Trophoblast cell (in vitro differentiated cells and primary cell): ENCODE measurements around the gene NEU1.
"Not testable (repeated sequence)": the region's sequence is repeated elsewhere in the genome, so short reads cannot be mapped to it uniquely, and the experiment has no call there.

Source experiments
- DNase-seq, 2 donors: peaks; one replicate each; pipeline ENCODE4 v3.0.0-alpha.2; 2016
- H2AFZ ChIP-seq: 2 replicates; pipeline ENCODE4 v1.6.1; 2013; ENCODE audit warnings: low read length, moderate library complexity, mild to moderate bottlenecking; ENCODE audit not compliant: insufficient read depth, poor library complexity
- H2AK5ac ChIP-seq: 2 replicates; pipeline ENCODE4 v1.6.1; 2013; ENCODE audit warnings: mild to moderate bottlenecking, low read length
- H2BK120ac ChIP-seq: 2 replicates; pipeline ENCODE4 v1.6.1; 2013; ENCODE audit warnings: low read length, mild to moderate bottlenecking, moderate library complexity; ENCODE audit not compliant: insufficient read depth, poor library complexity
- H2BK12ac ChIP-seq: 2 replicates; pipeline ENCODE4 v1.6.1; 2013; ENCODE audit warnings: mild to moderate bottlenecking, low read length, moderate library complexity
- H2BK5ac ChIP-seq: 2 replicates; pipeline ENCODE4 v1.6.1; 2013; ENCODE audit warnings: low read length, low read depth, moderate library complexity, mild to moderate bottlenecking; ENCODE audit not compliant: poor library complexity
- H3K14ac ChIP-seq: 2 replicates; pipeline ENCODE4 v1.6.1; 2013; ENCODE audit warnings: mild to moderate bottlenecking, low read length
- H3K18ac ChIP-seq: 2 replicates; pipeline ENCODE4 v1.6.1; 2013; ENCODE audit warnings: mild to moderate bottlenecking, low read length
- H3K23ac ChIP-seq: 2 replicates; pipeline ENCODE4 v1.6.1; 2013; ENCODE audit warnings: low read length
- H3K27ac ChIP-seq: 2 replicates; pipeline ENCODE4 v1.5.1; 2013; ENCODE audit warnings: low read depth, mild to moderate bottlenecking, inconsistent platforms, low read length, moderate library complexity
- H3K27me3 ChIP-seq: 2 replicates; pipeline ENCODE4 v1.6.1; 2013; ENCODE audit warnings: inconsistent platforms, mild to moderate bottlenecking, low read length, moderate library complexity; ENCODE audit not compliant: insufficient read depth
- H3K36me3 ChIP-seq, 2 experiments: 1 replicate in 1 of 2; 2 replicates in 1 of 2; pipeline ENCODE4 v1.6.1; 2013; ENCODE audit warnings: low read length in 2 of 2, mild to moderate bottlenecking in 2 of 2, moderate library complexity in 1 of 2; ENCODE audit not compliant: insufficient read depth in 2 of 2, control insufficient read depth in 1 of 2
- H3K4ac ChIP-seq: 2 replicates; pipeline ENCODE4 v1.6.1; 2013; ENCODE audit warnings: low read depth, mild to moderate bottlenecking, low read length, moderate library complexity
- H3K4me1 ChIP-seq, 2 experiments: 1 replicate in 1 of 2; 2 replicates in 1 of 2; pipeline ENCODE4 v1.6.1; 2013; ENCODE audit warnings: low read length in 2 of 2, mild to moderate bottlenecking in 2 of 2, moderate library complexity in 1 of 2; ENCODE audit not compliant: insufficient read depth in 2 of 2, control insufficient read depth in 1 of 2
- H3K4me2 ChIP-seq: 2 replicates; pipeline ENCODE4 v1.6.1; 2013; ENCODE audit warnings: inconsistent platforms, mild to moderate bottlenecking, low read length, moderate library complexity
- H3K4me3 ChIP-seq: 2 replicates; pipeline ENCODE4 v1.5.1; 2013; ENCODE audit warnings: mild to moderate bottlenecking, low read depth, low read length, inconsistent platforms
- H3K79me1 ChIP-seq: one replicate; pipeline ENCODE4 v1.6.1; 2013; ENCODE audit warnings: low read length
- H3K79me2 ChIP-seq: 2 replicates; pipeline ENCODE4 v1.6.1; 2013; ENCODE audit warnings: low read length, mild to moderate bottlenecking; ENCODE audit not compliant: control insufficient read depth, insufficient read depth, poor library complexity
- H3K9ac ChIP-seq: 2 replicates; pipeline ENCODE4 v1.6.1; 2013; ENCODE audit warnings: mild to moderate bottlenecking, low read length
- H3K9me3 ChIP-seq: 2 replicates; pipeline ENCODE4 v1.6.1; 2013; ENCODE audit warnings: low read depth, mild to moderate bottlenecking, control low read depth, inconsistent platforms, low read length; ENCODE audit not compliant: insufficient read depth
- H4K12ac ChIP-seq: 2 replicates; pipeline ENCODE4 v1.6.1; 2013; ENCODE audit warnings: low read depth, mild to moderate bottlenecking, low read length, moderate library complexity
- H4K8ac ChIP-seq: 2 replicates; pipeline ENCODE4 v1.6.1; 2013; ENCODE audit warnings: low read depth, mild to moderate bottlenecking, low read length, moderate library complexity
- H4K91ac ChIP-seq: one replicate; pipeline ENCODE4 v1.6.1; 2013; ENCODE audit warnings: low read depth, mild to moderate bottlenecking, low read length, moderate library complexity
- WGBS: extraction: QIAGEN DNeasy Blood & Tissue Kit; methylation state at CpG from one replicate; pipeline ENCODE4 v1.1.7; 2013; ENCODE audit warnings: missing lambda C conversion rate; ENCODE audit not compliant: insufficient read length, insufficient coverage; ENCODE audit errors: extremely low coverage; 5-methylcytosine and 5-hydroxymethylcytosine counted together

The NEU1 gene

DNA sequence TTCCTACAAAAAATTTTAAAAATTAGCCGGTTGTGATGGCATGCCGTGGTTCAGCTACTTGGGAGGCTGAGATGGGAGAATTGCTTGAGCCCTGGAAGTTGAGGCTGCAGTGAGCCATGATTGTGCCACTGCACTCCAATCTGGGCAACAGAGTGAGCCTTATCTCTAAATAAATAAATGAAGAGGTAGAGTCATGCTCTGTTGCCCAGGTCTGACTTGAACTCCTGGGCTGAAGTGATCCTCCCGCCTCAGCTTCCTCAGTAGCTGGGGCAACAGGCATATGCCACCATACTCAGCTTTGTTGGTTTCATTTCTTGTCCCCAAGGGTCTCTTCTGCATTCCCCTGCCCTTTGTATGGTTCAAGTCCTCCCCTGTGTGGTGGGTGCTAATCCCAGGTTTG, 18.1 kb downstream of the NEU1 start:
- no peak overlapping the region for H3K4ac ChIP-seq
- H3K9me3 ChIP-seq: no peaks in the 10 kb centered on the region
- peaks cover 0 to 2% of the 10 kb centered on the region in 2 experiments for H3K4me1 ChIP-seq
- no peaks in the 10 kb centered on the region for H3K79me1 ChIP-seq
- H4K91ac ChIP-seq: no peak overlapping the region
- H3K23ac ChIP-seq: no peak overlapping the region
- no CpG with 5 or more reads among the region's 3 CpGs for WGBS
- H3K27ac ChIP-seq: no peak overlapping the region
- no peak overlapping the region for H3K14ac ChIP-seq
- no peak overlapping the region for H4K12ac ChIP-seq
- H3K27me3 ChIP-seq: no peaks in the 10 kb centered on the region
- no peak overlapping the region for H3K4me3 ChIP-seq
- no peak overlapping the region for H3K9ac ChIP-seq
- no peak overlapping the region for H4K8ac ChIP-seq
- H2BK5ac ChIP-seq: no peak overlapping the region
- H3K4me2 ChIP-seq: no peak overlapping the region
- no peak overlapping the region for H2BK12ac ChIP-seq
- peaks cover 19 to 21% of the 10 kb centered on the region in 2 experiments for H3K36me3 ChIP-seq
- H2AK5ac ChIP-seq: no peak overlapping the region
- H3K79me2 ChIP-seq: no peaks in the 10 kb centered on the region
- H3K18ac ChIP-seq: no peak overlapping the region
- DNase-seq: no peak
- no peak overlapping the region for H2AFZ ChIP-seq
- H2BK120ac ChIP-seq: no peak overlapping the region

DNA sequence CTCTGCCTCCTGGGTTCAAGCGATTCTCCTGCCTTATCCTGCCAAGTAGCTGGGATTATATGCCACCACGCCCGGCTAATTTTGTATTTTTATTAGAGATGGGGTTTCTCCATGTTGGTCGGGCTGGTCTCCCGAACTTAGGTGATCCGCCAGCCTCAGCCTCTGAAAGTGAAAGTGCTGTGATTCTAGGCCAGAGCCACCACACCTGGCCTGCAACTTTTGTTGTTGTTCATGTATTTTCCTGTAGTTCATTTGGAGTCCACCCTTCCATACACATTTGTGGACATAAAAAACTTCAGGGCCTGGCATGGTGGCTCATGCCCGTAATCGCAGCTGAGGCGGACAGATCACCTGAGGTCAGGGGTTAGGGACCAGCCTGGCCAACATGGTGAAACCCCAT, 20.6 kb downstream of the NEU1 start:
- Histone ChIP-seq H4K91ac (no peak overlapping the region), H2BK120ac (no peak overlapping the region), H2BK12ac (no peak overlapping the region), H3K4ac (no peak overlapping the region), H3K36me3 (peaks cover 36 to 45% of the 10 kb centered on the region in 2 experiments), H3K4me1 (peaks cover 7 to 9% of the 10 kb centered on the region in 2 experiments), H3K9me3 (no peaks in the 10 kb centered on the region), H3K27me3 (no peaks in the 10 kb centered on the region), H3K4me2 (no peak overlapping the region), H2AFZ (no peak overlapping the region), H3K14ac (no peak overlapping the region), H2AK5ac (no peak overlapping the region), H4K8ac (no peak overlapping the region), H3K9ac (no peak overlapping the region), H3K18ac (no peak overlapping the region), H2BK5ac (no peak overlapping the region), H4K12ac (no peak overlapping the region), H3K79me2 (peaks cover 2% of the 10 kb centered on the region), H3K23ac (no peak overlapping the region), H3K4me3 (no peak overlapping the region), H3K27ac (no peak overlapping the region), H3K79me1 (no peaks in the 10 kb centered on the region)
- no CpG with 5 or more reads among the region's 9 CpGs for WGBS
- DNase-seq: no peak

GRCh38 chr6:31839779-31840126, 22.9 kb downstream of the NEU1 start:
- not testable (repeated sequence) for DNase-seq, H3K27me3 ChIP-seq, H4K8ac ChIP-seq, H2AK5ac ChIP-seq, H4K91ac ChIP-seq, H3K9ac ChIP-seq, H3K4ac ChIP-seq, H2BK5ac ChIP-seq, H2AFZ ChIP-seq, H3K4me2 ChIP-seq, H3K4me3 ChIP-seq, H3K18ac ChIP-seq, H3K27ac ChIP-seq, H2BK12ac ChIP-seq, H4K12ac ChIP-seq, H3K14ac ChIP-seq, H3K23ac ChIP-seq, H2BK120ac ChIP-seq, H3K9me3 ChIP-seq
- no CpG with 5 or more reads among the region's 8 CpGs for WGBS
- Histone ChIP-seq H3K79me1 (peaks cover 13% of the 10 kb centered on the region), H3K4me1 (peaks cover 11 to 17% of the 10 kb centered on the region in 2 experiments), H3K36me3 (peaks cover 36 to 52% of the 10 kb centered on the region in 2 experiments), H3K79me2 (peaks cover 18% of the 10 kb centered on the region)

DNA sequence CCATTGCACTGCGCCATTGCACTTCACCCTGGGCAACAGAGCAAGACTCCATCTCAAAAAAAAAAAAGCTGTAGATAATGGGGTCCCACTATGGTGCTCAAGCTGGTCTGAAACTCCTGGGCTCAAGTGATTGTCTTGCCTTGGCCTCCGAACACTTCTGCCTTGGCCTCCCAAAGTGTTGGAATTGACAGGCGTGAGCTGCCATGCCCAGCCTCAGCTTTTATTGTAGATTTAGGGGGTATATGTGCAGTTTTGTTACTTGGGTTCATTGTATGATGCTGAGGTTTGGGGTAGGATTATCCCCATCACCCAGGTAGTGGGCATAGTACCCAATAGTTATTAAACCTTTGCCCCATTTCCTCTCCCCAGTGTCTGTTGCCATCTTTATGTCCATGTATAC, 23.7 kb downstream of the NEU1 start:
- Histone ChIP-seq H4K12ac (no peak overlapping the region), H2AFZ (no peak overlapping the region), H3K14ac (no peak overlapping the region), H3K36me3 (peaks cover 36 to 48% of the 10 kb centered on the region in 2 experiments), H3K79me1 (peaks cover 16% of the 10 kb centered on the region), H2BK12ac (no peak overlapping the region), H3K27ac (no peak overlapping the region), H2BK5ac (no peak overlapping the region), H3K18ac (no peak overlapping the region), H3K4me2 (peak overlapping the region; percentile 0), H3K4me1 (peaks cover 11 to 17% of the 10 kb centered on the region in 2 experiments), H3K23ac (no peak overlapping the region), H3K27me3 (no peaks in the 10 kb centered on the region), H2BK120ac (no peak overlapping the region), H3K4ac (no peak overlapping the region), H4K8ac (no peak overlapping the region), H2AK5ac (no peak overlapping the region), H3K9me3 (no peaks in the 10 kb centered on the region), H3K9ac (no peak overlapping the region), H3K4me3 (no peak overlapping the region), H3K79me2 (peaks cover 18% of the 10 kb centered on the region), H4K91ac (no peak overlapping the region)
- no peak for DNase-seq
- no CpG with 5 or more reads among the region's 3 CpGs for WGBS
